ENCODE measurements around the gene TBC1D25. TPM values are rescaled to one million over a fixed set of nuclear protein-coding genes. Genes with fewer than 3 reads are reported as not detected.

TBC1D25 gene
- polyA plus RNA-seq, 1 of the 3 experiments (the other 2 are of a cell fraction) = 18.4 TPM

- TF ChIP-seq TEAD4 (IDR thresholded peaks at IDR 0.05; ENCODE audit: borderline replicate concordance, insufficient read depth) (no peak), CHD2 (IDR thresholded peaks at IDR 0.05; ENCODE audit: low read length, partially characterized antibody) (no peak), FOXM1 (IDR thresholded peaks at IDR 0.05; ENCODE audit: low read depth) (no peak), TCF12 (IDR thresholded peaks at IDR 0.05) (no peak)
Observed at GRCh38 chrX:48540028-48540375, 488 bp downstream of the TBC1D25 start (continued).

- Histone ChIP-seq H3K79me2 (ENCODE audit: insufficient read depth) (peaks cover 17% of the 10 kb centered on the region; the same call in 1 of the 2 replicates), H3K9me3 (no peaks in the 10 kb centered on the region), H3K27ac (ENCODE audit: low read depth in 2 of 2, low read length in 1 of 2) (no peak overlapping the region), H3F3A (replicated peaks; ENCODE audit: insufficient read depth) (peaks cover under 1% of the 10 kb centered on the region), H3K9ac (no peak overlapping the region), H3K36me3 (replicated peaks in 1 of 2; ENCODE audit: control insufficient read depth in 1 of 2, insufficient read depth in 2 of 2, low read length in 1 of 2) (peaks cover 0 to 2% of the 10 kb centered on the region in 2 experiments), H4K20me1 (ENCODE audit: insufficient read depth) (no peaks in the 10 kb centered on the region), H2AFZ (ENCODE audit: low read depth) (no peak overlapping the region), H3K4me2 (peak overlapping the region; percentile 46), H3K9me2 (no peaks in the 10 kb centered on the region), H3K4me1 (ENCODE audit: control insufficient read depth in 1 of 2, insufficient read depth in 2 of 2, low read depth in 1 of 2, low read length in 1 of 2) (peaks cover 0 to 6% of the 10 kb centered on the region in 2 experiments; a peak in 1 of 4 replicates), H3K4me3 (ENCODE audit: low read depth in 2 of 2, low read length in 1 of 2) (peak overlapping the region; percentile 53 to 62), H3K27me3 (ENCODE audit: insufficient read depth) (no peaks in the 10 kb centered on the region)
- no peak for TF ChIP-seq NRF1 (IDR thresholded peaks at IDR 0.05; ENCODE audit: low read depth, low read length)
- TF ChIP-seq GABPA (IDR thresholded peaks at IDR 0.05; ENCODE audit: low read depth) = no peak
- TF ChIP-seq TAF1 (IDR thresholded peaks at IDR 0.05; ENCODE audit: borderline replicate concordance, low read depth, low read length) = no peak
- TF ChIP-seq MXI1 (IDR thresholded peaks at IDR 0.05; ENCODE audit: low read depth, low read length) = no peak
- TF ChIP-seq YY1 (IDR thresholded peaks at IDR 0.05; ENCODE audit: low read depth) = no peak
- no peak for TF ChIP-seq USF2 (IDR thresholded peaks at IDR 0.05; ENCODE audit: borderline replicate concordance, low read depth, low read length)
- no peak for TF ChIP-seq RFX5 (IDR thresholded peaks at IDR 0.05; ENCODE audit: low read length)
- no peak for TF ChIP-seq JUND (IDR thresholded peaks at IDR 0.05)
- no peak for TF ChIP-seq CTCF (IDR thresholded peaks at IDR 0.05)
- no peak for TF ChIP-seq NFIC (IDR thresholded peaks at IDR 0.05; ENCODE audit: borderline replicate concordance)
- TF ChIP-seq PBX3 (IDR thresholded peaks at IDR 0.05) = no peak
- no peak for TF ChIP-seq POLR2AphosphoS5 (IDR thresholded peaks at IDR 0.05; ENCODE audit: low read depth, low read length)
- no peak for TF ChIP-seq TEAD4 (IDR thresholded peaks at IDR 0.05; ENCODE audit: borderline replicate concordance, insufficient read depth)
- no peak for TF ChIP-seq IRF3 (IDR thresholded peaks at IDR 0.05; ENCODE audit: low read depth, low read length)
- TF ChIP-seq GATA2 (CRISPR knock-in tag; IDR thresholded peaks at IDR 0.05) = no peak
- no peak for DNase-seq
- ChIA-PET POLR2A (interaction anchor here (0.9 to 1.0 kb wide), 3 partner anchors 26 to 73 kb away, joined by 3 to 7 read pairs (median 4); partner anchors contain the start of gene RBM3), CTCF (interaction anchor here (0.9 to 1.7 kb wide), 2 partner anchors 10 to 35 kb away, joined by 3 to 4 read pairs; no protein-coding TSS in a partner anchor)
- WGBS (ENCODE audit: low lambda C conversion rate) = 60% methylated on average over 7 of the region's 7 CpGs
Observed at GRCh38 chrX:48540480-48540879, 966 bp downstream of the TBC1D25 start.
